IPS-NIHi7 (cell line): ENCODE measurements around the gene CFHR3.
"Not testable (repeated sequence)": the region's sequence is repeated elsewhere in the genome, so short reads cannot be mapped to it uniquely, and the experiment has no call there.

Source experiments
- DNase-seq: peaks from one replicate; pipeline ENCODE4 v3.0.0; 2012; ENCODE audit warnings: mixed read lengths; ENCODE audit errors: extremely low spot score

The CFHR3 gene

GRCh38 chr1:196774603-196775002 is at the start of gene CFHR3:
Gene CFHR3, plus strand, starts transcription at chr1:196774840. Its CDS starts 47 bp downstream, at chr1:196774887.
- DNase-seq = no peak

GRCh38 chr1:196732526-196732925 is 42.1 kb upstream of the CFHR3 start:
- DNase-seq = peak; percentile 24

GRCh38 chr1:196733091-196733970 is 41.3 kb upstream of the CFHR3 start:
- no peak for DNase-seq

- no peak for DNase-seq
Measured at GRCh38 chr1:196734006-196734405, 40.6 kb upstream of the CFHR3 start.

GRCh38 chr1:196734460-196734859 is 40.2 kb upstream of the CFHR3 start:
- no peak for DNase-seq

- DNase-seq = no peak
Measured at GRCh38 chr1:196738730-196739129, 35.9 kb upstream of the CFHR3 start.

GRCh38 chr1:196743244-196743643 is 31.4 kb upstream of the CFHR3 start:
- DNase-seq = not testable (repeated sequence)

GRCh38 chr1:196765019-196765740 is 9.5 kb upstream of the CFHR3 start:
- DNase-seq = not testable (repeated sequence)

GRCh38 chr1:196769823-196770222 is 4.8 kb upstream of the CFHR3 start:
- not testable (repeated sequence) for DNase-seq

- no peak for DNase-seq
Measured at GRCh38 chr1:196773713-196774112, 927 bp upstream of the CFHR3 start.

- DNase-seq = no peak
Measured at GRCh38 chr1:196774175-196774574, 465 bp upstream of the CFHR3 start.

- no peak for DNase-seq
Measured at GRCh38 chr1:196777603-196778002, 3.0 kb downstream of the CFHR3 start.

- no peak for DNase-seq
Measured at GRCh38 chr1:196779093-196779492, 4.5 kb downstream of the CFHR3 start.

- not testable (repeated sequence) for DNase-seq
Measured at GRCh38 chr1:196791252-196791651, 16.6 kb downstream of the CFHR3 start.

- not testable (repeated sequence) for DNase-seq
Measured at GRCh38 chr1:196794103-196794502, 19.5 kb downstream of the CFHR3 start.

- DNase-seq = no peak
Measured at GRCh38 chr1:196797891-196798290, 23.3 kb downstream of the CFHR3 start.

- not testable (repeated sequence) for DNase-seq
Measured at GRCh38 chr1:196801920-196802319, 27.3 kb downstream of the CFHR3 start.

GRCh38 chr1:196808529-196809235 is 34.0 kb downstream of the CFHR3 start:
- DNase-seq = no peak

GRCh38 chr1:196817442-196817841 is 42.8 kb downstream of the CFHR3 start:
- DNase-seq = not testable (repeated sequence)

- not testable (repeated sequence) for DNase-seq
Measured at GRCh38 chr1:196819531-196819930, 44.9 kb downstream of the CFHR3 start, which contains the start of gene CFHR1. Gene CFHR1, plus strand, starts transcription at chr1:196819731. Its CDS starts 114 bp downstream, at chr1:196819845.

- not testable (repeated sequence) for DNase-seq
Measured at GRCh38 chr1:196827860-196828259, 53.2 kb downstream of the CFHR3 start.
